DMS53 (cell line): ENCODE measurements around the gene NCKIPSD.
A peak's percentile ranks its signal among the peaks of the same experiment; 100 is the strongest.

Source experiments
- DNase-seq: peaks from one replicate; lab custom pipeline; 2025; lab: John Stamatoyannopoulos, UW

NCKIPSD gene

DNA sequence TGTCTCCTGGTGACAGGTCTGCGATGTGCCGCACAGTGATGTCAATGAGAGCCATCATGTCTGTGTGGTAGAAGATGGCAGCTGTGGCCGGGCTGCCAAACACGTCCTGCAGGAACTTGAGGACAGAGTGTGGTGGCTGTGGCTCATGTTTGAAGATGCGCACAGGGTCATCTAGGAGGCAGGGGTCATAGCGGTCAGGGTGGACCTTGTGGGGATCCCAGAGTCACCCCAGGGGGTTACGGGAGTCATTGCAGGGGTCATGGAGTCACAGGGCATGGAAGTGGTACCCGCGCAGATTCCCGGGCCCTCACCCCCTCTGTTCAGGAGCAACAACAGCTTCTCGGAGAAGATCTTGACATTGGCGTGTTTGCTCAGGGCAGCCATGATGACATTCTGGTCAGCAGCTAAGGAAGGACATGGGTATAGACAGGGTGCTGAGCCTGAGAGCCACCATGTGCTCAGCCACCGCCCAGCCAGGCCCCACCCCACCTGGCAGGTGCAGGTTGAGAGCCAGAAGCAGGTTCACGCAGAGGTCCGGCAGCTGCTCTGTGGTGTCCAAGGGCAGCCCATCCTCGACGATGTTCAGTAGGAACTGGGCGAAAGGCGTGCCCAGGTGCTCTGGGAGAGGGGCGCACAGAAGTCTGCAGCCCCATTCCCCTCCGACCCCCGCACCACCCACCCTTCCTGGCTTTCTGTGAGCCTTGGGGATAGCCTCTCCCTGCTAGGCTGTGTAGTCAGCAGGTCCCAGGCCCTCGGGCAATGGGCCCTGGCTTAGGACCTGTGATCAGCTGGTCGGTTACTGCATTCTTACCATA lies 6.9 kb downstream of the NCKIPSD start:
- DNase-seq, result no peak

DNA sequence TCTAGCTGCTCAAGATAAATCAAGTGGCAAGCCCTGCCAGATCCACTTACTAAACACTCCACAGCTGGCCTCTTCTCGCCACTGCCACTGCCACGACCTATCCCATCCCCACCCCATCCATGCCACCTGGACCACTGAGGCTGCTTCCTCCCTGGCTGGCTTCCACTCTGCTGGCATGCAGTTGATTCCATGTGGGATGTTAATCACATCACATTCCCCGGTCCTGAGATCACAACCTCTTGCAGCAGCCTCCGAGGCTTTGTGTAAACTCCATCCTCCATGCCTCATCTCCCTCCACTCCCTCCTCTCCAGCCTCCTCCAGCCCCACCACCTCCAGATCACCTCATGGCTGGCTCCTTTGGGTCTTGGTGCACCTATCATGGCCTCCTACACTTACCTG lies 7.7 kb downstream of the NCKIPSD start:
- DNase-seq, result no peak

DNA sequence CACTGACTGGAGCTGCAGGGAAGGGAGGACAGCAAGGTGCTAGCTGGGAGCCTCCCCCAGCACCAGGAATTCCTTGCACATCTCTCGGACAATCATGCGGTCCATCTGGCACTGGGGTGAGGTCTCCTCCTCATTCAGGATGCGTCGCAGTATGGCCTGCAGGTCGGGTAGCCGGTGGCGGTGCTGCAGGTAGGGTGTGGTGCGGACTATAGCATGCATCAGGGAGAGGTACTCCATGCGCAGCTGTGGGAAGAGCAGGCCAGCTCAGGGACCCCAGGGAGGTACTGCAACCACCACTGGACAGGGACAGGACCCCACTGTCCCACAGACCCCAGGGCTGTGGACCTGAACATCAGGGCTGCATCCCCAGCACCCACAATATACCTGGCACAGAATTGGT lies 11.2 kb downstream of the NCKIPSD start:
- DNase-seq, result no peak

DNA sequence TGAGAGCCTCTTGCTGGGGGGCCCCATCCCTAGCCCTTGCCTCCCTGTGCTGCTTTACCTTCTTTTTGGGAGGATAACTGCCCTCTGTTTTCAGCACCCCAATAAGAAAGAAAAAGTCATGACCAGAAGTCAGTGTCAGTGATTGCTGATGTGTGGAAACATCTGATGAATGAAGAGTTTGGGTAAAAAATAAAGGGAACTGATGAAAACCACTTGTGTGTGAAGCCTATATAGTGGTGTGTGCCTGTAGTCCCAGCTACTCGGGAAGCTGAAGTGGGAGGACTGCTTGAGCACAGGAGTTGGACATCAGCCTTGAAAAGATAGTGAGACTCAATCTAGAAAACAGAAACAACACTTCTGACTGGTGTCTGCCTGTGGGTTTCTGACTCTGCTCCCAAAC lies 13.2 kb downstream of the NCKIPSD start:
- no peak for DNase-seq

DNA sequence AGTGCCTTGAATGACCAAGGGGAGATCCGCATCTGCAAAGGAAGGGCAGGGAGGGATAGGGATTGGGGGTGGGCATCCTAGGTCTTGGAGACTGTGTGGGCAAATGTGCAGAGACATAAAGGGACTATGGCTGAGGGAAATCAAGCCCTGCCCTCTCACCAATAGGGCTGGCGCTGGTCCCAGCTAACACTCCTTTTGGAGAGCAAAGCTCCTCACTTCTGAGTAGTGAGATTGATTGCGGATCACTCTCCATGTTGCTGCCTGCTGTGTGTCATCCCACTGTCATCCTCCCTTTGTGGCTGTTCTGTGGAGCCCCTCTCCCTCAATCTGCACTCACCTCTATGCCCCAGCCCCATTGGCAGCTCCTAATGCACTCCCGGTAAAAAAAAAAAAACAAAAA lies 20.8 kb downstream of the NCKIPSD start:
- DNase-seq, result no peak

DNA sequence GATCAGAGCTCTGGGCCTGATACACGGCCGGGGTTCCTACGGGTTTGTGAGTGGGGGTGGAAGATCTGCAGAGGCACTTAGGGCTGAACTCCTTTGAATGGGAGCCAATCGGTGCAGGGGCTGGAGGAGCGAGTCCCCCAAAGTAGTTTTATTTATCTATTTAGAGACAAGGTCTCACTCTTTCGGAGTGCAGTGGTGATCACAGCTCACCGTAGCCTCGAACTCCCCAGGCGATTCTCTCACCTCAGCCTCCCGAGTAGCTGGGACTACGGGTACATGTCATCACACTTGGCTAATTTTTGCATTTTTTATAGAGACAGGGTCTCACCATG lies 21.4 kb downstream of the NCKIPSD start:
- DNase-seq, result no peak

DNA sequence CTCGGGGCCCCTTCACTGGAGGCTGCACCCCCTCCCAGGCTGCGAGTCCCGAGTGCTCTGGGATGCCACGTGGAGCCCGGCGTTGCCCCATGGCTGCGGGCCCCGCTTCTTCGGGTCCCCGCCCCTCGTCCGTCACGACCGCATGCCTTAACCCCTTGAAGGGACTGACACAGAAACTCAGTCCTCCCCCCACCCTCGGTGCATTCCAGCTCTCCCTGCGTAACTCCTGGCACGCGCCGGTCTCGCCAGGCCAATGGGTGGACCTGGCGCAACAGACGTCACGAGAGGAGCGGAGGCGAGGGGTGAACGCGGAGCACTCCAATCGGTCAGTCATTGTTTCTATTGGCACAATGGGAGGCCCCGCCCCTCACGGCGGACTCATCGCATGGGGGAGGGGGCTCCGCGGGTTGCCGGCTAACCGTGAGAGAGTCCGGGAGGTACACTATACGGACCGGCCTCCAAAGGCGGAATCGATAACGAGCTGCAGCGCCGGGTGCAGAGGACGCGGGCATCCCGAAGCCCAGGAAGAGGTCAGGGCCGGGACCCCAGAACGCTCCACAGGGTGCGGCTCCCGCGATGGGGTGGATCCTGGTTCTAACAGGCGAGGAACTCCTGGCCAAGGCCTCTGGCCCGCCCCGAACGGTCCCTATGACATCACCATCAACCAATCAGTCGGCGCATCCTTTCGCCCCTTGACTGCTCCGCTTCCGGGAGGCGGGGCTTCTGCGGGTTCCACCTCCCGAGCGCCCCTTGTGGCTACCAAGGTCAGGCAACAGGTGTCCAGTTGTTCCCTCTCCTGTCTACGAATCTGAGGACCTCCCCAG lies 22.0 kb downstream of the NCKIPSD start:
- peak; percentile 96 for DNase-seq

DNA sequence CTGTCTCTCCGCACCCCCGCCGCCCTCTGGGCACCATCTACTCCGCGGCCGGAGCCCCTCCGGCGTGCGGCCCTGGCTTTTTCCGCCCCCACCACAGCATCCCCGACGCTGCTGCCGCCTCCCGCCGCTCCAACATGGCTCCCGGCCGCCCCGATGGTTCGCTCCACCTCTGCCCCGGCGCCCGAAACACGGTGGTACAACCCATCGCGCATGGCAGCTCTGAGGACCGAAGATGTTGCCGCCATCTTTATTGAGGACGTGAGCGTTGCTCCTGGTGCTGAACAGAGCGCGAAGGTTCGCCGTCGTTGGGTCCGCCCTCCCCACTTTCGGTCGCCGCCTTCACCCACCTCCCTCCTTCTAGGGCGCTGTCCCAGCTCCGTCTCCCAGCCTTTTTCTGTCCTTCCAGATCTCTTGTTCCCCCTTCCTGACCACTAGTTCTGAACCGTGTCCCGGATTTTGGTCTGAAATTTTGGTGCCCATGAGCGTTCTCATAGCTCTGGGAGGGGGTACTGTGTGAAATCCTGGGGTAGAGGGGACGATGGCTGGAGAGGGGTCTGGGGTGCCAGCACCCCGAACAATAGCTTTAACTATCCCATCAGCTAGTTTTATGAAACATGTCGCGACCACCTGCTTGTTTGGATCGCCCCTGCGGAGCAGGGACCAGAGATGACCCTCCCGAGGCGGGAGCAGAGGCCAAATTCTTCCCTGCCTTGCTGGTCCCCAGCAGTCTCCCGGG lies 22.8 kb downstream of the NCKIPSD start, which contains the start of gene CELSR3:
TSS of gene CELSR3 (minus strand) at position 134 of the 736 bp plus-strand sequence. CDS start 252 bp downstream, outside the sequence.
- DNase-seq, result peak; percentile 88

DNA sequence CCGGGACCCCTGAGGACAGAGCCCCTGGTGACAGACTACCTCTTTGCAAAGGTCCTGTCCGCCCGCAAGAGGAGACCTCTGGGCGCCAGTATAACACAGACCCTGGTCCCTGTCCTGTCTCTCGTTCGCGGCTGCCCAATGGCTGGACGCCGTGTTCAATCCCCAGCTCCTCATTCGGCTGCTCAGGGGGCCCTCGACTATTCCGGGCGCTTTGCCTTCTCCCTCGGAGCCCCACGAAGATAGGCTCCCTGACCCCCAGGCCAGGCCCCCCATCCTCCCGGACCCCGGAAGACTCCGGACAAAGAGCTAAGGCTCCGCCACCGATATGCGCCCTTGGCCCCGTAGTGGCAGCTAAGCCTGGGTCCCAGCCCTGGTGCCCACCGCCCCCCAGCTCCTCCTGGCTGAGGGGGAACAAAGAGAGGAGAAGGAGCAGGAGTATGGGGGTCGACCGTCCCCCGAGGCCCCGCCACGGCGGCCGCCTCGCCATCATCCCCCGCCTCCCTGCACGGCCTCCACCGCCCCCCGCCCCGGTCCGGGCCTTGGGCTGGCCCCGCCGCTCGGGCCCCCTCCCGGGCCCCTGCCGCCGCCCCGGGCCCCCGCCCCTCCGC lies 23.5 kb downstream of the NCKIPSD start:
- DNase-seq, result no peak

DNA sequence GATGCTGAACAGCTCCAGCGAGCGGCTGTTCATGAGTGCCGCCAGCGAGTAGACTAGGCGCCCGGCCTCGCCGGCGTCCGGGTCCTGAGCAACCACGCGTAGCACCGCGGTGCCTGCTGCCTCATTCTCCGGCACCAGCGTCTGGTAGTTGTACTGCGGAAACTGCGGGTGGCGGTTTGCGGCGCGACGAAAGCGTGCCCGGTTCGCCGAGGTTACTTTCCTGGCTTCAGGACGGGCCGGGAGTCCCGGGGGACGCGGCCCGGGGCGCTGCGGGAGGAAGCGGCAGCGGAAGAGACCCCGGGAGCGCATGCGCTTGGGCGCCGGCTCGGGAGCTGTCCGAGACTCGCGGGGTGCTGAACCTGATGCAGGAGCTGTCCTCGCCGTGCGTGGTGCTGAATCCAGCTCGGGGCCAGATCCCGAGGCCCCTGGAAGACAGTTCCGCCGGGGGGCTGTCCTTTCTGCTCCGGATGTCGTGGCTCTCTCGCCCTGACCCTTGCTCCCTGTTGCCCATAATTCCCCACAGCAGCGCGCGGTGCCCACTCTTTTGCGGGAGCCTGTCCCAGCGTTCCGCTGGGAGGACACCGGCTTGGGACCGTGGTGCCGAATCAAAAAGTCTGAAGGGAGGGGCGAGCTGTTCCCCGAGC lies 24.1 kb downstream of the NCKIPSD start:
- DNase-seq, result no peak

DNA sequence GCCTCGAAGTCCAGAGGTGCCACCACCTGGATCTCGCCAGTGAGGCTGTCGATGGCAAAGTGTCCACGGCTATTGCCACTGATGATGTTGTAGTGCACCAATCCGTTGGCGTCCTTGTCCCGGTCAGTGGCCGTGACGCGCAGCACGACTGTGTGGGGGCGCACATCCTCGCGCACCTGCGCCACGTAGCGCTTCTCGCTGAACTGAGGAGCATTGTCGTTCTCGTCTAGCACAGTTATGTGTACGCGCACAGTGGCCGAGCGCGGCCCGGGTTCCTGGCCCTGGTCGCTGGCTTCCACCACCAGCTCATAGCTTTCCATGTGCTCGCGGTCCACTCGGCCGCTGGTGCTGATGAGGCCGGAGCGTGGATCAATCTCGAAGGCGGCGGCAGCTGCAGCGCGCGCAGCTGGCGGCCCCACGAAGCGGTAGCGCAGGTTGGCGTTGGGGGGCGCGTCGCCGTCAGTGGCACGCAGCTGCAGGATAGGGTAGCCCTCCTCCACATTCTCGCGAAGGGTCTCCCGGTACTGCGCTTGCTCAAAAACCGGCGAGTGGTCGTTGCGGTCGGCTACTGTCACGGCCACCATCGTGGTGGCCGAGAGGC lies 24.8 kb downstream of the NCKIPSD start:
- no peak for DNase-seq

DNA sequence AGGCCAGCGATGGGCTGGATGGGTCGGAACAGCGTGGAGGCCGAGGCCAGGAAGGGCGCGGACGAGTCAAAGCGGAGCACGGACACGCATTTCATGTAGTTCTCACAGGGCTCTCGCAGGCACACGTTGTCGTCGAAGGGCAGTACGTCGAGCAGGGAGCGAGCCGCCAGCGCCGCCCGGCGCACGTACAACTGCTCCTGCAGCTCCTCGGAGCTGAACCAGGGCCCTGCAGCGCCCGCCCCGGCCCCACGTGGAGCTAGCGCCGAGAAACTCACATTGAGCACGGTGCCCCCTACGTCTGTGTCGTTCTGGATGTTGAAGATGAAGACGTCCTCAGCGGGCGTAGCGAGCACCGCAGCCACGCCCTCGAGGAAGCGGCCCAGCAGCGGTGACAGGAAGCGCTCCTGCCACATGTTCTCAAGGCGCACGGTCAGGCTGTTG lies 28.9 kb downstream of the NCKIPSD start:
- DNase-seq, result no peak

DNA sequence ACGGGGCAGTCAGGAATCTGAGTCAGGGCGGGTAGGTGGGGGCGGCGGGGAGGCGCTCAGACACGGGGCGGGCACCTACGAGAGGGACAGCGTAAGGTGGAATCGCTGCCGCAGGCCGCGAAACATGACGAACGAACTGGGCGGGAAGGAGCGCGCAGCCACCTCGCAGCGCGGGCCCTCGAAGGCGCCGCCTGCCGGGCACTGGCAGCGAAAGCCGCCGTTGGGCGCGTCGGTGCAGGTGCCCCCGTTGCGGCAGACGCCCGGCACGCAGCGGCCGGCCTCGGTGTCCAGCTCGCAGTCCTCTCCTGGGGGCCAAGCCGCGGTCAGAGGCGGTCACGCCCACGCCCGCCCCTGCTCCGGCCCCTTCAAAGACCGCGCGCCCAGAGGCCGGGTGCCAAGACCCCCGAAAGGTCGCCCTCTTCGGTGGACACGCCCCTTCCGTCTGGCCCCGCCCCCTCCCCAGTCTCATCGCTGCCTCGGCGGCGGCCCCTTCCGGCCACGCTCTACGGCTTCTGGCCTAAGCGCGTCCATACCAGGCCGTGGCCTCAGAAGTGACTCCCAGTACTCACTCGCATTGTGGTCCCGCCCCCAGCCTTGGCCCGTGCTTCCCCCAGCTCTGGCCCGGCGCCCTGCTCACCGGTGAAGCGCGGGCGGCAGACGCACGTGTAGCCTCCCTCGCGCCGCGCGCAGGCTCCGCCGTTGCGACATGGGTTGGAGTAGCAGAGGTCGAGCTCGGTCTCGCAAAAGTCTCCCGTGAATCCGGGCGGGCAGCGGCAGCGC lies 29.5 kb downstream of the NCKIPSD start:
- DNase-seq, result no peak

DNA sequence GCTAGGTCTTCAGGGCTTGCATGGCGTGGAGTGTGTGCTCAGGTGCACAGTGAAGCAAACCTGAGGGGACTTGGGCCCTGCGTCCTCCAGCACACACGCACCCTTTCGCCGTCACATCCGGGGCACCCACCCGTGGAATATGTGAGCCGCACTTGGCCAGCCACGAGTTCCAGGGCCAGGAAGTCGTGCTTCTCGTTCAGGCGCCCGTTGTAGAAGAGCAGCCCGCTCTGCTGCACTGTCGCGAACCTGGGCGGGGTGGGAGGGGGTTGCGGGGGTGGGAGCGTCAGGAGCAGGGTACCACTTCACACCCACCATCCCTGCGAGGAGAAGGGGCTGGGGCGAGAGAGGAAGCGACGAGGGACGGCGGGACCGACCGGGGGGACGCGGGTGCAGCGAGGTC lies 30.1 kb downstream of the NCKIPSD start:
- no peak for DNase-seq

DNA sequence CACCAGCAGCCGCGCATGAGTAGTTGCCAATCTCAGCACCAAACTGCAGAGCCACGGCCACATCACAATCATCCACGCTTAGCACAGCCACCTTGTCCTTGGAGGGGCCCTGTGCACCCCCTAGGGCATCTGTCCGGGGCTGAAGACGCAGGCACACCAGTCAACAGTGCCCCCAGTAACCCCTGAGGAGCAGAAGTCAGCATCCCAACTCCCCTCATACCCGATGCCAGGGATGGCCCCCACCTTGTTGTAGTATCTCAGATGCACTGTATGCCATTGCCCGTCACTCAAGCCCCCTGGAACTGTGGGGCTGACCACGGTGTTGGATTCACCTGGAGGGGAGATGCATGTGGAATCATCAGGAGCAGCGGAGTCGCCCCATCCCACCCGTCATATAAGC lies 30.7 kb downstream of the NCKIPSD start:
- no peak for DNase-seq

DNA sequence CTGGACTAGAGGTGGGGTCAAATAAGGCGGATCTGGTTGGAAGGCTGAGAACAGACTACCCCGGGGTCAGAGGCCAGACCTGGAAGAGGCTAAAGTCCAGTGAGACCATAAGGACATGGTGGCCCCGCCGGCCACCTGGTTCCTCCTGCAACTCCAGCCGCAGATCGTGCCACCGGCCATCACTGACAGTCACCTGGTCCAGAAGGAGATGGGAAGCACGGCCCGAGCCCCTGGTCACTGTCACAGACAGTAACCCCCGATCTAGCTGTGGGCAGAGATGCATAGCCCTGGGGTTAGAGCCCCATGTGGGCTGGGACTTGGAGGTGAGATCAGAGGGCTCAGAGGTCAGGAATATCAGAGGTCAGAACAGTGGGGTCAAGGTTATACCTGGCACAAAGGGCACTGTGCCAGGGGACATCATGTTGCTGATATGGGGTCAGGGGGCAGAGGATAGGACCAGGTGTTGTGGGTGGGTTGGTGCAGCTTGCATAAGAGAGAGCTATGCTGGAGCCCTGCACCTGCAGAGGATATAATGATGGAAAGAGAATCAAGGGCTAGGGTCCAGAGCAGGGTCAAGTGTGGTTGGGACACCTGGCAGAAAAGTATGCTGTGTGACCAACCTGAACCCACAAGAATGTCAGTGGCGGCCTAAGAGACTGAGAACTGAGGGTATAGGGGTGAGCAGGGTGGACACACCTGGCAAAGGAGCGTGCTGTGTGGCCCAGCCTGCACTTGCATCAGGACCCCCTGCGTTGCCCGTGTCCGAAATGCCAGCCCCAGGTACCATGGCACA lies 32.6 kb downstream of the NCKIPSD start:
- no peak for DNase-seq

DNA sequence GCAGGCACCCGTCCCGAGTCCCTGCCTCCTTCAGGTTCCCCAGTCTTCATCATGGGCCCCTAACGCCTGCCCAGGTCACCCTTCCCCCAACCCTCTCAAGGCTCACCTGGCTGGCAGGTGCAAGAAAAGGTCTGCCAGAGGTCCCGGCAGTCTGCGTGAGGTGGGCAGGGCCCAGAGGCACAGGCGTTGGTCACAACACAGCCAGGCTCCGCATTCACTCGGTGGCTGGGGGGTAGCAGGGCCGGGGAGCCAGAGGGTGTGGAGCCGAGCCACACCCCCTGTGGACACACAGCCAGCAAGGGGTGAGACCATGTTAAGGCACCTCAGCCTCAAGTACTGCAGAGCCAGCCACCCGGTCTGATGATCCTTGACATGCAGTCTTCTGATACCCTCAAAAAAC lies 33.9 kb downstream of the NCKIPSD start:
- DNase-seq, result no peak

DNA sequence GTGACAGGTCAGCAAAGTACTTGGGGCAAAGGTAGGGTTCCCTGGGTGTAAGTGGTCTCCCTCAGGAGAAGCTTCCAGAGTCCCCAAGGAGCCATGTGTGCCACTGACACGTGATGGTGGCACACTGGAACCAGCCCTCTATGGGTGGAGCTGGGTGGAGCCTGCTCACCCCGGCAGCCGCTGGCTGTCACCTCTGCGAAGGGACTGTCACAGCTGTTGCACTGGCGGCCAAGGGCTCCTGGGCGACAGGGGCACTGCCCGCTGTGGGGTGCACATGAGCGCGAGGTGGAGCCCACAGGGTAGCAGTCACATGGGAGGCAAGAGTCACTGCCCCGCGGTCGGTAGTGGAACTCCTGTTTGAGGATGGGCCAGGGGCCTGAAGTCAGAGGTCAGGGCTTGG lies 35.0 kb downstream of the NCKIPSD start:
- DNase-seq, result no peak

DNA sequence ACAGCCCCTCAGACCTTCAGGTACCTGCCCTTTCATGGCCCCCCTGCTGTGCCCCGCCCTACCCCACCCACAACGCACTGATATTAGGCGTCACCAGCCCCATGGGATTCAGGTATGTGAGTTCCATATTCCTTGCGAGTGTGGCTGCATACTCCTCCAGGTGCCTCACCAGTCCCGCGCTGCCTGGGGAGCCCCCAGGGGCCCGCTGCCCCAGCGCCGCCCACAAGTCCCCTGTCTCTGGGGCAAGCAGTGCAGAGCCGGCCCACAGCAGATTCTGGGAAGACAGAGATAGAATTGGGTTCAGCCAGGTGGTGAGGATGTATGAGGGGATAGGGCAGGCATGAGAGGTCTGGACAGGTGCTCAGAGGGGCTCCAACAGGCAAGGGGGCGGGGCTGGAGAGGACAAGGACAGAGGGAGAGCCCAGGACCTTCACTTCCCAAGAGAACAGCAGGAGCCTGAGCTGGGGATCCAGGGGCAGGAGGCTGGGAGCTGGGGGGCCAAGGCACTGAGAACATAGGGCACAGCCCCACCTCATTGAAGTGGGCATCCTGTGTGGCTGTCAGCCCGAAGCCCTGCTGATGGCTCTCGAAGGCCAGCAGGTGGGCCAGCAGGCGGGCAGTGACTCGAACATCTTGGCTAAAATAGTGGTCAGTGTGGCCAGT lies 37.4 kb downstream of the NCKIPSD start:
- no peak for DNase-seq
